Large intestine (tissue), 3 donors: ENCODE data around the gene RDH11. TPM values are rescaled to one million over a fixed set of nuclear protein-coding genes. Genes with fewer than 3 reads are reported as not detected.

Experiments used
- DNase-seq, 2 donors: peaks; one replicate each; pipeline versions ENCODE4 v3.0.0 to v3.0.0-alpha.2; 2013
- H3K27ac ChIP-seq: one replicate; pipeline ENCODE4 v1.5.1; 2013; ENCODE audit warnings: low read length
- H3K27me3 ChIP-seq: 2 replicates; pipeline ENCODE4 v1.6.1; 2013; ENCODE audit warnings: low read length; ENCODE audit not compliant: control insufficient read depth, insufficient read depth
- H3K36me3 ChIP-seq: 2 replicates; pipeline ENCODE4 v1.6.1; 2013; ENCODE audit warnings: low read length; ENCODE audit not compliant: control insufficient read depth, insufficient read depth
- H3K4me1 ChIP-seq: one replicate; pipeline ENCODE4 v1.6.1; 2013; ENCODE audit warnings: low read length; ENCODE audit not compliant: control insufficient read depth, insufficient read depth
- H3K4me3 ChIP-seq: one replicate; pipeline ENCODE4 v1.5.1; 2013; ENCODE audit warnings: low read length
- H3K9me3 ChIP-seq: one replicate; pipeline ENCODE4 v1.6.1; 2013; ENCODE audit warnings: mild to moderate bottlenecking, low read depth, low read length, moderate library complexity; ENCODE audit not compliant: control insufficient read depth
- WGBS: methylation state at CpG from one replicate; pipeline ENCODE4 v1.1.5; 2013; ENCODE audit warnings: low lambda C conversion rate; ENCODE audit not compliant: insufficient coverage; 5-methylcytosine and 5-hydroxymethylcytosine counted together
- polyA plus RNA-seq: library from polyadenylated mRNA; unstranded; fragments of 120-200 nt; gene quantifications from one replicate; pipeline ENCODE4 v1.2.1, GENCODE V29; 2013

RDH11 gene
- polyA plus RNA-seq, 1 donor = 44.0 TPM

- Histone ChIP-seq H3K4me3 (no peak overlapping the region), H3K9me3 (no peaks in the 10 kb centered on the region), H3K36me3 (peaks cover 19% of the 10 kb centered on the region), H3K4me1 (peaks cover 6% of the 10 kb centered on the region), H3K27ac (no peak overlapping the region), H3K27me3 (no peaks in the 10 kb centered on the region)
- WGBS = no CpG with 5 or more reads among the region's 3 CpGs
- no peak for DNase-seq
These were observed 15.4 kb downstream of the RDH11 start for GRCh38 chr14:67680121-67680602.

- no peak overlapping the region for H3K27ac ChIP-seq
- 80% methylated on average over 1 of the region's 2 CpGs for WGBS
- H3K4me3 ChIP-seq = no peak overlapping the region
- H3K4me1 ChIP-seq = peaks cover 6% of the 10 kb centered on the region
- DNase-seq = no peak
- H3K36me3 ChIP-seq = peaks cover 10% of the 10 kb centered on the region
- H3K27me3 ChIP-seq = no peaks in the 10 kb centered on the region
- peaks cover 2% of the 10 kb centered on the region for H3K9me3 ChIP-seq
These were observed 16.6 kb downstream of the RDH11 start for GRCh38 chr14:67679006-67679405.

DNA sequence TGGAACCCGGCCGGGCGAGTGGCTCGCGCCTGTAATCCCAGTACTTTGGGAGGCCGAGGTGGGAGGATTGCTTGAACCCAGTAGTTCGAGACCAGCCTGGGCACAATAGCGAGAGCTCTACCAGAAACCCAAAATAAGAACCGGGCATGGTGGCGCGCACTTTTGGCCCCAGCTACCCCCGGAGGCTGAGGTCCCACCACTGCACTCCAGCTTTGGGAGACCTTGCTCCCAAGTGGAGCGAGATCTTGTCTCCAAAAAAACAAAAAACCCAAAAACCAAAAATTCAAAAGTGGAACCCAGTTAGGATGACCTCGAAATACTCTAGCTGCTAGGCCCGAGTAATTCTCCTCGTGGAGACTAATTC lies 20.4 kb downstream of the RDH11 start:
- Histone ChIP-seq H3K9me3 (peaks cover 2% of the 10 kb centered on the region), H3K27ac (peak overlapping the region; percentile 97), H3K4me3 (peak overlapping the region; percentile 94), H3K36me3 (peaks cover 10% of the 10 kb centered on the region), H3K4me1 (peaks cover 12% of the 10 kb centered on the region), H3K27me3 (no peaks in the 10 kb centered on the region)
- WGBS = no CpG with 5 or more reads among the region's 16 CpGs
- no peak for DNase-seq

- Histone ChIP-seq H3K27ac (peak within 1 kb of the TSS; percentile 97), H3K9me3 (peaks cover 2% of the 10 kb centered on the region), H3K4me3 (peak within 1 kb of the TSS; percentile 94), H3K27me3 (no peaks in the 10 kb centered on the region), H3K36me3 (peaks cover 12% of the 10 kb centered on the region), H3K4me1 (peaks cover 12% of the 10 kb centered on the region)
- peak; percentile 77 to 94 for DNase-seq
- WGBS = no CpG with 5 or more reads among the region's 87 CpGs
These were observed 20.9 kb downstream of the RDH11 start, which contains the start of gene VTI1B for GRCh38 chr14:67674480-67675218. Gene VTI1B, minus strand, starts transcription at chr14:67674632. Its CDS starts 143 bp downstream, at chr14:67674489.

DNA sequence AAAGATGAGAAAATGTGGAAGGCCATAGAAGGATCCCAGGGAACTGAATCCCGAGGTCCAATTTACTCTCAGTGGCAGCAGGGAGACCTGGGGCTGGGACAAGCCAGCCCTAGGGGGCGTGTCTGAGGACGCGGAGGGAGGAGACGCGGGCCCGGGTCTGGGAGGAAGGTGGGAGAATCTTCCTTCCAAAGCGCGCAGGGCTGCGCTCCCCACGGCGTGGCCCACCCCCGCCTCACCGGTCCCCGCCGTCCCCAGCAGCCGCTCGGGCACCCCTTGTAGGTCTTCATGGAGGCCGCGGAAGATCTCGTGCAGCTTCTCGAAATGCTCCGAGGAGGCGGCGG lies 21.5 kb downstream of the RDH11 start:
- Histone ChIP-seq H3K27ac (peak overlapping the region; percentile 97), H3K36me3 (peaks cover 13% of the 10 kb centered on the region), H3K4me3 (peak overlapping the region; percentile 94), H3K4me1 (peaks cover 12% of the 10 kb centered on the region), H3K9me3 (peaks cover 2% of the 10 kb centered on the region), H3K27me3 (no peaks in the 10 kb centered on the region)
- peak; percentile 68 to 78 for DNase-seq
- WGBS = no CpG with 5 or more reads among the region's 25 CpGs

DNA sequence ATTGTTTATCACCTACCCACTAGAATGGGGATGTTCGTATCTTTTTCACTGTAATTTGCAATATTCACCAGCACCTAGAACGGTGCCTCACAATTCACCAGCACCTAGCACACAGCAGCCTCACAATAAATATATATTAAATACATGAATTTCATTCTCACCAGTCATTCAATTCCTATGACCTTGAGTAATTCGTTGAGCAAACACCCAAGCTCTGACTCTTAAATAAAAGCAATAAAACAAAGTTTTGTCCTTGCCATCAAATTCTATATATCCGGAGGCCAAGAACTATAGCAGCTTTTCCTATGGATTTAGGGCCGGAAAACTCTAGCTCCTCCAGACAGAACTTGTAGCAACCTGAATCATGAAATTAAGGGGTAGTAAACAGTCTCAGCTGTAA lies 22.1 kb downstream of the RDH11 start:
- H3K27ac ChIP-seq = peak overlapping the region; percentile 97
- DNase-seq = no peak
- WGBS = no CpG with 5 or more reads among the region's 5 CpGs
- peak overlapping the region; percentile 94 for H3K4me3 ChIP-seq
- peaks cover 2% of the 10 kb centered on the region for H3K9me3 ChIP-seq
- no peaks in the 10 kb centered on the region for H3K27me3 ChIP-seq
- peaks cover 12% of the 10 kb centered on the region for H3K4me1 ChIP-seq
- peaks cover 10% of the 10 kb centered on the region for H3K36me3 ChIP-seq

DNA sequence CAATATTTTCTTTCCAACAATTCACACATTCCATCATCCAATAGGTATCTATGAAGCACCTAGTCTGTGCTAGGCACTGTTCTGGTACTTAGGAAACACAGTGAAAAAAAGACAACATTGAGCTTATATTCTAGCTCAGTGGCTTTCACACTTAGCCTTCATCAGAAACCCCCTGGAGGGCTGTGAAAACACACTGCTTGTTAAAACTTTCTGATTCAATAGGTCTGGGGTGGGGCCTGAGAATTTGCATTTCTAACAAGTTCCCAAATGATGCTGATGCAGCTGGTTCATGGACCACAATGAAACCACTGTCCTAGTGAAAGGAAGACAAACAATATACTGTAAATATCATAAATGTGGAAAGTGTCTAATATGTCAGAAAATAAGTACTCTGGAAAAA lies 27.0 kb downstream of the RDH11 start:
- Histone ChIP-seq H3K4me3 (no peak overlapping the region), H3K27me3 (no peaks in the 10 kb centered on the region), H3K27ac (no peak overlapping the region), H3K4me1 (peaks cover 6% of the 10 kb centered on the region), H3K9me3 (no peaks in the 10 kb centered on the region), H3K36me3 (peaks cover 4% of the 10 kb centered on the region)
- DNase-seq = no peak

DNA sequence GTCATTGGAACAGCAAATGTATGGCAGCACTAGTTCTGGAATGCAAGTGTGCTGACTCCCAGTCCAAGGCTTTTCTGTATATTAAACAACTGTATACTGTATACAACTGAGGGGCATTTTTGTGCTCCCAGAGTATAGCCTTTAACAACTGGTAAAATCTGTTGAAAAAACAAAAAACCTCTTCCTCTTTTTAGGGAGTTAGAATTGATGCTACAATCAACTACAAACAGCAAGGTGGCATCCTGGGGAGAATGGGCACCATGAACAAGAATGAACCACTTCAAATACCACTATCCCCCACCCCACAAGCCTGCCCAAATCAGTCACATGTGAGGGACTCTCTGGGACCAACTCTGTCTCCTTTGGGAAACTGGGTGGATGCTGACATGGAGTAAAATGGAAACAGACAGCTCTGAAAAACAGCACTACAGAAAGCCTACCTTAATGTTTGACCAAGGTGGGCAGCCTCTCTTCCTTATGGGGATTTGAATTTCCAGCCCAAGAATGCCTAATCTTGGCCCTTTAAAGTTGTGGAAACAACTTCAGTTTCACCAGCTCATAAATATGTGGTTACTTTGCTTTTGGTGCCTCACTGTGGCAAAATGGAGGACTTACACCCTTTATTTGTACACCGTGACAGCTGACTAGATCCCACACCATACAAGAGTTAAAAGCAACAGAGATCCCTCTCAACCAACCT lies 28.7 kb downstream of the RDH11 start:
- no peak overlapping the region for H3K27ac ChIP-seq
- no CpG with 5 or more reads among the region's 1 CpG for WGBS
- H3K9me3 ChIP-seq = no peaks in the 10 kb centered on the region
- no peaks in the 10 kb centered on the region for H3K4me1 ChIP-seq
- peak; percentile 17 to 46 for DNase-seq
- H3K4me3 ChIP-seq = no peak overlapping the region
- H3K36me3 ChIP-seq = peaks cover 4% of the 10 kb centered on the region
- no peaks in the 10 kb centered on the region for H3K27me3 ChIP-seq

GRCh38 chr14:67665868-67666267 lies 29.7 kb downstream of the RDH11 start:
- no peak for DNase-seq
- Histone ChIP-seq H3K4me1 (no peaks in the 10 kb centered on the region), H3K36me3 (peaks cover 4% of the 10 kb centered on the region), H3K27ac (no peak overlapping the region), H3K4me3 (no peak overlapping the region), H3K9me3 (no peaks in the 10 kb centered on the region), H3K27me3 (no peaks in the 10 kb centered on the region)
- no CpG with 5 or more reads among the region's 2 CpGs for WGBS

DNA sequence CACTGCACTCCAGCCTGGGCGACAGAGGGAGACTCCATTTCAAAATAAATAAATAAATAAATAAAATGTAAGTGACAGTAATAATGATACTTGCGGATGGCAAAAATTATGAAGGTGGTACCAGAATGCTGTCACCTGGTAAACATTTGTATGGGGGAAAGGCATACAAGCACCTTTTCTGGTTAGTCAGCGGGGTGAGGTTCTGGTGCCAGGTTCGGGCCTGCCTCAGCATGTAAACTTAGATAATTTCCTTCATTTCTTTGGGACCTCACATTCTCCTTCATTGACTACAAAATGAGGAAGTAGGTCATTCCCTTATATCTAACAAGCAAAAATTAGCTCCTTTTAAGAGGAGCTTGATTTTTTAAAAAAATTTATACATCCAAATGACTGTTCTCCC lies 31.9 kb downstream of the RDH11 start:
- Histone ChIP-seq H3K9me3 (no peaks in the 10 kb centered on the region), H3K4me1 (no peaks in the 10 kb centered on the region), H3K27ac (no peak overlapping the region), H3K27me3 (no peaks in the 10 kb centered on the region), H3K36me3 (peaks cover 9% of the 10 kb centered on the region), H3K4me3 (no peak overlapping the region)
- no peak for DNase-seq
- 100% methylated on average over 1 of the region's 4 CpGs for WGBS
